ENCODE measurements around the gene ZNF33B. TPM values are rescaled to one million over a fixed set of nuclear protein-coding genes. Genes with fewer than 3 reads are reported as not detected.
"Not testable (repeated sequence)": the region's sequence is repeated elsewhere in the genome, so short reads cannot be mapped to it uniquely, and the experiment has no call there.

The ZNF33B gene
- 18.7 and 22.1 TPM in 2 replicates for total RNA-seq
- polyA plus RNA-seq, result 5.0 and 9.9 TPM in 2 replicates

DNA sequence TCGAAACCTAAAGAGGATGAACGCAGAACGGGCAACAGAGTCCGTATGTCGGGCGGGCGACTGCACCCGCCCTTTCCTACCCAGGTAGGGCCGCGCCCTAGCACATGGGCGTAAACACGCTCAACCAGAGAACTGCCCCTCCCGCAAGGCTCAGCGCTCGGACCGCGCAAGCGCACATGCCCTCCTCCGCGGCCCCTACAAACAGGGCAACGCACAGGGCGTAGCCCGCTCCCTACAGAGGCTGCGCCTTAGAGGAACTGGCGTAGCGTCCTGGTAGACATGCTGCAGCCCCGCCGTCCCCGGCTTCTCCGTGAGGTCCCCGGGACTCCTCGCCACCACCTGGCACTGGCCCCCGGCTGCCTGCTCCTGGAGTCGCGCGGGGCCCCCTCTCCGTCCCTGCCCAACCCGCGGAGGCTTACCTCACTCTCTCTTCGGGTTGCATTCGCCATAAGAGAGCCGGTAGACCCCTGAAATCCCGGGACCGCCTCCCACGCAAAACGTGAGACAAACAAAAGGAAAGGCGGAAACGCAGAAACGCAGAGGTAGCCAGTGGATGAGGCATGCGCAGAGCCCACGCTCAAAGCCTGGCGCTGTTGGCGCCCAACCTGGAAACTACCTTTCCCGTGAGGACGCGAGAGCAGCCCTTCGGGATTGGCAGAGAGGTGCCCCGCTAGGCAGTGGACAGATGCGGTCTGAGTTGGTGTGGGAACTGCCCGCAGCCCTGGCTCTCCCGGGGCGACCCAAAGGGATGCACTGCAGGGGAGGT is at the start of gene ZNF33B:
ZNF33B (minus strand) TSS at position 516 of the 766 bp plus-strand sequence. CDS start 1,642 bp downstream, outside the sequence.
- Histone ChIP-seq H3K36me3 (replicated peaks; ENCODE audit: insufficient read depth, low read depth) (no peaks in the 10 kb centered on the region), H3K79me2 (peaks cover 47% of the 10 kb centered on the region), H3K4me2 (peak within 1 kb of the TSS; percentile 75), H2AFZ (peak within 1 kb of the TSS; percentile 71), H3K27me3 (no peaks in the 10 kb centered on the region), H3K9me2 (replicated peaks; ENCODE audit: insufficient read depth) (no peaks in the 10 kb centered on the region), H3K4me1 (ENCODE audit: insufficient read depth) (peaks cover 13% of the 10 kb centered on the region), H4K20me1 (ENCODE audit: insufficient read depth, poor library complexity, severe bottlenecking) (no peaks in the 10 kb centered on the region), H3K4me3 (peak within 1 kb of the TSS; percentile 49), H3K9me3 (ENCODE audit: low read depth) (no peaks in the 10 kb centered on the region), H3K27ac (peak within 1 kb of the TSS; percentile 98)
- TF ChIP-seq EZH2 (IDR thresholded peaks at IDR 0.05; ENCODE audit: borderline replicate concordance) (no peak), EZH2phosphoT487 (IDR thresholded peaks at IDR 0.05; ENCODE audit: low read depth, severe bottlenecking, unreplicated experiment) (no peak)
- TF ChIP-seq, protein P1, sequence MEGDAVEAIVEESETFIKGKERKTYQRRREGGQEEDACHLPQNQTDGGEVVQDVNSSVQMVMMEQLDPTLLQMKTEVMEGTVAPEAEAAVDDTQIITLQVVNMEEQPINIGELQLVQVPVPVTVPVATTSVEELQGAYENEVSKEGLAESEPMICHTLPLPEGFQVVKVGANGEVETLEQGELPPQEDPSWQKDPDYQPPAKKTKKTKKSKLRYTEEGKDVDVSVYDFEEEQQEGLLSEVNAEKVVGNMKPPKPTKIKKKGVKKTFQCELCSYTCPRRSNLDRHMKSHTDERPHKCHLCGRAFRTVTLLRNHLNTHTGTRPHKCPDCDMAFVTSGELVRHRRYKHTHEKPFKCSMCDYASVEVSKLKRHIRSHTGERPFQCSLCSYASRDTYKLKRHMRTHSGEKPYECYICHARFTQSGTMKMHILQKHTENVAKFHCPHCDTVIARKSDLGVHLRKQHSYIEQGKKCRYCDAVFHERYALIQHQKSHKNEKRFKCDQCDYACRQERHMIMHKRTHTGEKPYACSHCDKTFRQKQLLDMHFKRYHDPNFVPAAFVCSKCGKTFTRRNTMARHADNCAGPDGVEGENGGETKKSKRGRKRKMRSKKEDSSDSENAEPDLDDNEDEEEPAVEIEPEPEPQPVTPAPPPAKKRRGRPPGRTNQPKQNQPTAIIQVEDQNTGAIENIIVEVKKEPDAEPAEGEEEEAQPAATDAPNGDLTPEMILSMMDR (IDR thresholded peaks at IDR 0.05; ENCODE audit: poor library complexity), result no peak
- WGBS (ENCODE audit: low lambda C conversion rate, missing lambda C conversion rate), result under 1% methylated on average over 61 of the region's 62 CpGs
- peak; percentile 97 for DNase-seq (ENCODE audit: low spot score)

DNA sequence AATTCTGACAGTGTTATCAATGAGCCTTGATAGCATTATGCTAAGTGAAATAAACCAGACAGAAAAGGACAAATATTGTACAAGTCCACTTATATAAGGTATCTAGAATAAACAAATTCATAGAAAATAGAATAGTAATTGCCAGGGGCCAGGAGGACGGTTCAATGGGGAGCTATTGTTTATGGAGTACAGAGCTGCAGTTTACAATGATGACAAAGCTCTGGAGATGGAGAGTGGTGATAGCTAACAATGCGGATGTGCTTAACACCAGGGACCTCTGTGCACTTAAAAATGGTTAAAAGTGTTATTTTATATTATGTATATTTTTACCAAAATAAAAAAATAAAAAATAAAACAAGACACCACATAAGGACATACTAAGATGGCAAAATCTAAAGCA is 46.1 kb upstream of the ZNF33B start:
- no peaks in the 10 kb centered on the region for H4K20me1 ChIP-seq (ENCODE audit: insufficient read depth, poor library complexity, severe bottlenecking)
- 70% methylated on average over 2 of the region's 2 CpGs for WGBS (ENCODE audit: low lambda C conversion rate, missing lambda C conversion rate)

DNA sequence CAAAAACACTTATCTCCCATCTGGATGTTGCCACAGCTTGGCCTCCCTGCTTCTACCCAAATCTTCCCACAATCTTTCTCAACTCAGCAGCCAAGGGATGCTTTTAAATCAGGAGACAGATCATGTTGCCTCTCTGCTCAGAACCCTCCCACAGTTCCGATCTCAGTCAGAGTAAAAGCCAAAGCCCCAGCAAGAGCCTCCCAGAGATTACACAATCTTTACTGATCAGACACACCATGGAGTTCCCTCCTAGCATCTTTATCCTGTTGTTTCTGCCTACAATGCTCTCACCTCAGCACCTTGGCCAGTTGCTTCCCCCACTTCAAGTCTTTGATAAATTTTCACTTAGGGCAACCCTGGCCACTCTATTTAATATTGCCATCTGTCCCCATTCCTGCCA is 41.9 kb upstream of the ZNF33B start:
- WGBS (ENCODE audit: low lambda C conversion rate, missing lambda C conversion rate), result 95% methylated on average over 1 of the region's 1 CpG
- Histone ChIP-seq H3K9me2 (replicated peaks; ENCODE audit: insufficient read depth) (no peaks in the 10 kb centered on the region), H3K4me2 (no peak overlapping the region), H3K79me2 (no peaks in the 10 kb centered on the region), H3K4me1 (ENCODE audit: insufficient read depth) (no peaks in the 10 kb centered on the region), H3K9me3 (ENCODE audit: low read depth) (no peaks in the 10 kb centered on the region), H3K36me3 (replicated peaks; ENCODE audit: insufficient read depth, low read depth) (no peaks in the 10 kb centered on the region), H3K27ac (no peak overlapping the region), H3K4me3 (no peak overlapping the region), H2AFZ (no peak overlapping the region), H3K27me3 (no peaks in the 10 kb centered on the region), H4K20me1 (ENCODE audit: insufficient read depth, poor library complexity, severe bottlenecking) (no peaks in the 10 kb centered on the region)
- TF ChIP-seq EZH2 (IDR thresholded peaks at IDR 0.05; ENCODE audit: borderline replicate concordance), result no peak
- TF ChIP-seq, protein P1 (IDR thresholded peaks at IDR 0.05; ENCODE audit: poor library complexity), result no peak
- no peak for TF ChIP-seq EZH2phosphoT487 (IDR thresholded peaks at IDR 0.05; ENCODE audit: low read depth, severe bottlenecking, unreplicated experiment)
- no peak for DNase-seq (ENCODE audit: low spot score)

More for the DNA sequence above, 46.1 kb upstream of the ZNF33B start:
- no peak for DNase-seq (ENCODE audit: low spot score)
- no peaks in the 10 kb centered on the region for H3K79me2 ChIP-seq
- H3K4me1 ChIP-seq (ENCODE audit: insufficient read depth), result no peaks in the 10 kb centered on the region
- no peaks in the 10 kb centered on the region for H3K36me3 ChIP-seq (replicated peaks; ENCODE audit: insufficient read depth, low read depth)
- TF ChIP-seq EZH2 (IDR thresholded peaks at IDR 0.05; ENCODE audit: borderline replicate concordance) (no peak), EZH2phosphoT487 (IDR thresholded peaks at IDR 0.05; ENCODE audit: low read depth, severe bottlenecking, unreplicated experiment) (no peak)
- TF ChIP-seq, protein P1 (IDR thresholded peaks at IDR 0.05; ENCODE audit: poor library complexity), result no peak
- no peaks in the 10 kb centered on the region for H3K27me3 ChIP-seq
- H3K27ac ChIP-seq, result no peak overlapping the region
- no peaks in the 10 kb centered on the region for H3K9me2 ChIP-seq (replicated peaks; ENCODE audit: insufficient read depth)
- no peak overlapping the region for H3K4me3 ChIP-seq
- no peak overlapping the region for H3K4me2 ChIP-seq
- no peaks in the 10 kb centered on the region for H3K9me3 ChIP-seq (ENCODE audit: low read depth)
- no peak overlapping the region for H2AFZ ChIP-seq

DNA sequence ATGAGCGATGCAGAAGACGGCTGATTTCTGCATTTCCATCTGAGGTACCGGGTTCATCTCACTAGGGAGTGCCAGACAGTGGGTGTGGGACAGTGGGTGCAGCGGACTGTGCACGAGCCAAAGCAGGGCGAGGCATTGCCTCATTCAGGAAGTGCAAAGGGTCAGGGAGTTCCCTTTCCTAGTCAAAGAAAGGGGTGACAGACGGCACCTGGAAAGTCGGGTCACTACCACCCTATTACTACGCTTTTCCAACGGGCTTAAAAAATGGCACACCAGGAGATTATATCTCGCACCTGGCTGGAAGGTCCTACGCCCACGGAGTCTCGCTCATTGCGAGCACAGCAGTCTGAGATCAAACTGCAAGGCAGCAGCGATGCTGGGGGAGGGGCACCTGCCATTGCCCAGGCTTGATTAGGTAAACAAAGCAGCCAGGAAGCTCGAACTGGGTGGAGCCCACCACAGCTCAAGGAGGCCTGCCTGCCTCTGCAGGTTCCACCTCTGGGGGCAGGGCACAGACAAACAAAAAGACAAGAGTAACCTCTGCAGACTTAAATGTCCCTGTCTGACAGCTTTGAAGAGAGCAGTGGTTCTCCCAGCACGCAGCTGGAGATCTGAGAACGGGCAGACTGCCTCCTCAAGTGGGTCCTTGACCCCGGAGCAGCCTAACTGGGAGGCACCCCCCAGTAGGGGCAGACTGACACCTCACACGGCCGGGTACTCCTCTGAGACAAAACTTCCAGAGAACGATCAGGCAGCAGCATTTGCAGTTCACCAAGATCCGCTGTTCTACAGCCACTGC is 27.0 kb upstream of the ZNF33B start:
- H3K9me2 ChIP-seq (replicated peaks; ENCODE audit: insufficient read depth); H2AFZ ChIP-seq; H3K9me3 ChIP-seq (ENCODE audit: low read depth); H3K27me3 ChIP-seq; H3K4me1 ChIP-seq (ENCODE audit: insufficient read depth); H4K20me1 ChIP-seq (ENCODE audit: insufficient read depth, poor library complexity, severe bottlenecking); H3K27ac ChIP-seq; H3K79me2 ChIP-seq; H3K36me3 ChIP-seq (replicated peaks; ENCODE audit: insufficient read depth, low read depth); DNase-seq (ENCODE audit: low spot score); H3K4me2 ChIP-seq; H3K4me3 ChIP-seq: not testable (repeated sequence)
- WGBS (ENCODE audit: low lambda C conversion rate, missing lambda C conversion rate), result 82% methylated on average over 24 of the region's 24 CpGs

All from hepatocyte (in vitro differentiated cells).